HG03135 (cell line): Measurements from ENCODE around the gene ALX4.

ENCODE experiments used
- ATAC-seq: cut with Tn5 transposase; IDR thresholded peaks from one replicate; pipeline ENCODE4 v1.9.1; 2021; ENCODE audit warnings: mild to moderate bottlenecking, moderate library complexity; ENCODE audit not compliant: unreplicated experiment

Gene ALX4

DNA sequence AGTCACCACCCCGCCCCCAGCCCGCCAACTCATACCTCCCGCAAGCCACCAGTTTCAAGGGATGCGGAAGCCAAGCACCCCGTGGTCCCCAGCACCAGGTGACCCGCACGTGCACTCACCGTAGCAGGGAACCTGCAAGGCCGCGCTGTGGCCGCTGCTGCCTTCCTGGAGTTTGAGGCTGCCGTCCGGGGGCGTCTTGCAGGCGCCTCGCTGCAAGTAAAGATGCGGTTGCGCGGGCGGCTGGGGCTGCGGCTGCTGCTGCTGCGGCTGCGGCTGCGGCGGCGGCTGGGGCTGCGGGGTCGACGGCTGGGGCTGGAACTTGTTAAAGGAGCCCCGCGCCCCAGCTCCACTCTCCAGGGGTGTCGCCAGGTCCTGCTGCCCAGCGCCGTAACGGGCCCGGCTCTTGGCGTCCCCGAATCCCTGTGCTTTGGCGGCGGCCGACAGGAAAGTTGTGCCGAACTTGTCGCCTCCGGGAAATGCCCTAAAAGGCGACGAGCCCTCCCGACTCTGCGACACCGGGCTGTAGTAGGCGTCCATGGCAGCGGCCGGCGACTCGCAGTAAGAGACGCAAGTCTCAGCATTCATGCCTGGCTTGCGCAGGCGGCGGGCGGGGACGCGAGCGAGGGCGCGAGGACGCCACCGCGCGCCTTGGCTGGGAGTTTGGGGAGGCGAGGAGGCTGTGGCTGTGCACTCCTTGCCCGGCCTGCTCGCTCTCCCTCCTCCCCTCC, at the start of gene ALX4:
TSS of gene ALX4 (minus strand) at position 662 of the 728 bp plus-strand sequence. CDS start at position 585, 77 bp downstream.
- no peak for ATAC-seq

DNA sequence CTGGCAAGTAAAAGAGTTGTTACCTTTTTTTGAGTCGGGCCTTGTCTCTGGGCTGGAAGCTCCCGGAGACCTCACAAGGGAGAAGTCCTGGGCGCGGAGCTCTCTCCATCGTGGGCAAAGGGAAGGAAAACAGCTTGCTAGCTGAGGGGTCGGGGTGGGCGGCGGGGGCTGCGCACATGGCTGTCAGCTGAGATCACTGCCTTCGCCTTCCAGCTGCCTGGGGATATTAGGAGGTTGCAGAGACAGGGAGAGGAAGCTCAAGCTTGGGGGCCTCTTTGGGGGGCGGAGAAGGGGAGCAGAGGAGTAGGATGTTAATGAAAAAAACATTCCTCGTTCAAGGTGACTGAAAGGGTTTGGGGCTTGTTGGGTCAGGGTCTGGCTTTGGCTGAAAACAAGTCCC, 49.2 kb upstream of the ALX4 start:
- ATAC-seq = no peak

DNA sequence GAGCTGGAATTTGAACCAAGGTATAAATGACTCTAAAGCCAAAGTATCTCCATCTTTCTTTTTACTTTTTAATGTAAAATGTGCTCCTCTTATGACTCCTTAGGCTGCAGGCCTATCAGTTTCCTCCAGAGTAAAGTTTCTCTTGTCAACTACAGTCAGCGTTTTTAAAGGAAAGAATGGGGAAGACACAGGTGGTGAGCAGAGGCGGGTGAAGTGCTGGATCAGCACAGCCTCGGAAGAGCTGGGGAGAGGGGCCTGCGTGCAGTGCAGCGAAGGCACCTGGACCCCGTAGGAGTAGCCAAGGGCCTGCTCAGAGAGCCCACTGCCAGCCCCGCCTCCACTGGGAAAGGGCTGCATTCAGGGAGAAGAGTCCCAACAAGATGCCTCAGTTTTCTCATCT, 48.8 kb upstream of the ALX4 start:
- no peak for ATAC-seq

DNA sequence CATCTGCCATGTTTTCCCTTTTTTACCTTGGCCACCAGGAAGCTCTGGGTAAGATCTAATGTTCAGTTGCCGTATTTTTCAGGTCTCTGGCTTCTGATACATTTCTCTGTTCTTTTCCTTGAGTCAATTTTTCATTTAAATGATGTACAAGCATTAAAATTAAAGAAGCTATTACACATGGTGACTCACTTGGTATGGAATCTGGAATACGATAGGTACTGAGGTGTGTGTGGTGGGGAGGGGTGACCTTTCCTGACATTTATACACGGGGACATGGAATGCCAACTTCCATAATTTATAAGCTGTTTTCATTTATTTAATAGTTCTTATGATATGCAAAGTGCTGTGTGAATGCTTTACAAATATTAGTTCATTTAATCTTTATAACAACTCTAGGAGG, 47.8 kb upstream of the ALX4 start:
- no peak for ATAC-seq

DNA sequence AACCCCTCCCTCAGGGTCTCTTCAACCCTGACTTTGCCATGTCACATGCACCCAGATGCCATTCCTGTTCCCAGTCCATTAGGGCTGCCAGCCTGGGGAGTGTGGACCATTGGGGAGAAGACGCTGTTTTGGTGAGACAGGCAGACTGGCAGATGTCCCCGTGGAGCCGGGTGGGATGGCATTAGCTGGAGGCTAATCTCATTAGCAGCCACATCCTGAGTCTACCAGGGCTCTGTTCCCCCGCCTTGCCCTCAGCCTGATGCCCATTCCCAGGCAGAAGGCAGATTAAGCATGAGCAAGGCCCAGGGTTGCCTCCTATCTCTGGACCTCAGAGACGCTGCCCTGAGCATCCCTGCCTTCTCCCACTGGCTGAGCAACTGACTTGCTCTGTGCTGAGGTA, 46.4 kb upstream of the ALX4 start:
- no peak for ATAC-seq

DNA sequence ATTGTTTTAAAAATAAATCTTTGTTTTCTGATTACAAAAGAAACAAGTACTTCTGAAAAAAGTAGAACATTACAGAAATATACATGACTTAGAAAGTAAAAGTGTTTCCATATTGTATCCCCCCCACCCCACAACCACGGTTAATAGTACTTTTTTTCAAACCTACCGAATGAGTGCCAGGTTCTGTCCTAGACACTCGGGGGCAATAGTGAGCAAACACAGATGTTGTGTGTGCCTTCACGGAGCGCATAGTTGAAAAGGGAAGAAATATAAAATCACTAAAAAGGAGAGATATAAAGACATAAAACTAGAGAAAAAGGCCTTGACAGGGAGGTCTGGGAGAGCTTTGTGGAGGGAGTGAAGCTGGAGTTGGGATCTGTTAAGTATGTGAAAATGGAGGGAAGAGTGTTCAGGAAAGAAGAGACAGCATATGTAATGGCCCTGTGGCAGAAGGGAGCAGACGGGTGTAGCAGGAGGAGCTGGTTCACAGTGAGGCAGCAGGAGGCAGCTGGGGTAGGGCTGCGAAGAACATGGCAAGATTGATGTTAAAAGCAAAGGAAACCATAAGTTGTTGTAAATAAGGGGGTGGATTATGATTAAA, 42.1 kb upstream of the ALX4 start:
- no peak for ATAC-seq

DNA sequence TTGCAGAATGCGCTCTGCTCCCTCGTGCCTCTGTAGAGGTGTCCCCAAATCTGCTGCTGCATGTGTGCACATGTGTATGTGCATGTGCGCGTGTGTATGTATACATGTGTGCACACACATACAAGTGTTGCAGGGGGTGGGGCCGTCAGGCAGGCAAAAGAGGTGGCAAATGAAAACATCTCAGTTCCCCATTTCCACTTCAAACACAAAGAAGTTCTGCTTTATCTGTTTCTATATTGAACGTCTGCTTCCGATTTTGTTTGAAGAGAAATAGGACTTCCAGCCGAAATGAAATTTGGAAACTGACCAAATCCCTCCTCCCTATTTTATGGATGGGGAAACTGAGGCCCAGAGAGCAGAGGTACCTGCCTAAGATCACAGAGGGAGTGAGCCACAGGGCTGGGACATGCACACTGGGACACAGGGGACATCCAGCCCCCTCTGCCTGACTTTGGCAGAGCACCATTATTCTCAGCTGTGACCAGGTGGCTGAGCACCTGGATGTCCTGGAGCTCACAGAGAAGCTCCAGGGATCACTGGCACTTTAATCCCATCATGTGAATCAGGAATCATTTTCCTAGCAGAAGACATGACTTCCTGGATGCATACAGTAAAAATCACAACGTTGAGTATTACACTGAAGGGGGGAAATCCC, 41.2 kb upstream of the ALX4 start:
- peak; percentile 77 for ATAC-seq

DNA sequence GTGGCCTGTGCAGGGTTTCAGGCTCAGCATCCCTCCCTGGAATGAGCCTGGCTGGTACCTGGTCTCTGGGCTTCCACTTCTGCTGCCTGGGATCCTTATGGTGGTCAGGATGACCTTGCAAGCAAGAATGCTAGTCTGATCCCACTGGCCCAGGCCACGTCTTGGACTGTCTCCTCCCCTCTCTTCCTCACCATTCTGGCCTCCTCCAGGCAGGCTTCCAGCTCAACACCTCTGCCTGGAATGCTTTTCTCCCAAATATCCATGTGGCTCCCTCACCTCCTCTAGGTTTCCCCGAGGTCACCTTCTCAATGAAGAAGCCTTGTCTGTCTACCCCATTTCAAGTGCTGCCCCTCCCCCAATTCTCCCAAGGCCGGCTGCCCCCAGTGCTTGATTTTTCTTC, 39.4 kb upstream of the ALX4 start:
- ATAC-seq = no peak

DNA sequence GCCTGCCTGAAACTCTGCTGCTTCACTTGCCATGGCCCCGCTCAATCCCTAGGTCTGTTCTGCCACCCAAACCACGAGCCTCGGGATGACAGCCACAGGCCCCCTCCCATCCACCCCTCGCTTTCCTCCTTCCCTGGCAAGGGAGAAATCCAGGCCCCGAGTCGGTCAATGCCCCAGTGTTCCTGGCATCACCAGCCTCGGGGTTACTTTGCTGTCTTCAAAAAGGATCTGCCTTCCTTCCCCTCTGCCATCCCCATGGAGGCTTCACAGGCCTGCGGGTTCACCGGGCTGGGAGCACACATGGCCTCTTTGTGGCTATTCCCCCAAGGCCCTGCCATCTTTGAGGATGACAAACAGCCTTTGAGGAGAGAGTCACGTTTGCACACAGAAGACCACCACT, 38.8 kb upstream of the ALX4 start:
- ATAC-seq = no peak

DNA sequence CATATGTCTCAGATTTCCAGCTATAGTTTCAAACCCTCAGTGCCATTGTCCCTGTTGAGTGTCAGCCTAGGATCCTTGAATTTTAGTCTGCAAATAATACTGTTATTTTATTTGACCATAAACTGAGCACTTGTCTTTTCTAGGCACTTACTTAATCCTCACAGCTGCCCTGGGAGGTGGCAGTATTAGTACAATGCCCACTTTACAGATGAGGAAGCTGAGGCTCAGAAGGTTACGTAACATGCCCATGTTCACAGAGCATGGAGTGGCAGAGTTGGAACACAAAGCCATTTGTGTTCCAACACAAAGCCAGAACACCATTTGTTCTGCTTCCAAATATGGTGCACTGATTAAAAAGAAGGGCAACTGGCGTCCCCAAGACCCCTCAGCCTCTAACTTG, 38.2 kb upstream of the ALX4 start:
- ATAC-seq = no peak

DNA sequence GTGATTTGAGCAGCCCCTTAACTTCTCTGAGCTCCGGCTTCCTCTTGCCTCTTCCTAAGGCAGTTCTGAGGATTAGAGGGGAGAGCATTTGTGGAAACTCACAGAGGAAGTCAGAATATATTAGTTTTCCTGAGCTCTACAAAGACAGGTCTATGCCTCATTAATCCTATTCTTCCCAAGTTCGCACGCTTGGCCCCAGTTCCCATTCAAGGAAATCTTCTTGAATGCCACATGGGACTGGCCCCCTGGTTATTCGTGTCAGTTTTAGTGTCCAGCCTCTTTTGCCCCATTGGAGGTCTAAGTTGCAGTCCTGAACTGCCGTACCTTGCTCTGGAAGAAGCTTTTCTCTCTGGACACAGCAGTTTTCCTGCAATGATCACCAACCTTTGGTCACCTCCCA, 37.6 kb upstream of the ALX4 start:
- no peak for ATAC-seq

DNA sequence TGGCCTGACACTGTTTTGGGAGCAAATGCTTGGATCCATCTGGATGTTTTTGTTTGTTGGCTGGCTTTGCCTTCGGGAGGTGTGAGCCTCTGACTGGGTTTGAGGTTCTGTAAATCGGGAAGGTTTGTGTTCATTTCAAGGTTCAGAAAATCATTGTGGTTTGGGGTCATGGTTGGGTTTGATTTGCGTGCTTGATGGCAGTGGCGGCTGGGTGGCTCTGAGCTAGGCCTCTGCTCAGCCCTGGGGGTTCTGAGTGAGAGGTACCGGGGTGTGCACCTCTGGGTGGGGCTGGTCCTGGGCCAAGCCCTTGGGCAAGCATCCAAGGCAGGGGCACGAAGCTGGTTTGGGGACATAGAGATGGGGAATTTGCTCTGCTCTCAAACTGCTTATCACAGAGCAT, 37.0 kb upstream of the ALX4 start:
- ATAC-seq = no peak

DNA sequence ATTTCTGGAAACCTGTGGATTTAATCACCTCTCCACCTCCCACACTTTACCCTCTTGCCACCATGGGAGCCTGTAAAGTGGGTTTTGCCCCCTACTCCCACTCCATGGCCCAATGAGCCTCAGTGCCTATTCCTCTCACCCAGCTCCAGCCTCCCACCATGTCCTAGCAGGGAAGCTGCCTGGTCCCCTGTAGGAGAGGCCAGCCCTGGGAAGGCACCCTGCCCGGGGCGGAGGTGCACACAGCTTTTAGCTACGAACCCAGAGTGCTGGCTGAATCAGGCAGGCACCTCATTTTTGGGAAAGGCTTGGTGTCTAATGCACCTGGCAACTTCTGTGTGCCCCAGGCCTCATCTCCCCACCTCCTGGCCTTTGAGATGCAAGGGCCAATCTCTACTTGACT, 35.8 kb upstream of the ALX4 start:
- ATAC-seq = no peak

DNA sequence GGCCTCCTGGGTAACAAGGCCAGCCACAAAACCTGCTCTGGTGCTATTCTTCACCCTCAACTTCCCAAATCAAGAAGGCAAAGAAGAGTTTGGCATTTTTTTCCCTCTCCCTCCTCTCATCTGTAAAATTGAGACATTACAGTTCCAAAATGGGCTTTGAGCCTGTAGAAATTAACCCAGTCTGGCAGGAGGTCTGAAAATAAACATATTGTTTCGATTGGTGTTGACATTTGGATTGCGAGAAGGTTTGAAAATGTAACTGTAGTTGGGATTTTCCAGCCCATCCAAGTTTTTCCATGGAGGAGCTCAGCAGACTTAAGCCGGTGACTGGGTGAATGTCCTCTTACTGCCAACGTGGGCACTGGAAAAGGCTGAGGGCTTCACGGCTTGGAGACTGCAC, 35.0 kb upstream of the ALX4 start:
- ATAC-seq = no peak

DNA sequence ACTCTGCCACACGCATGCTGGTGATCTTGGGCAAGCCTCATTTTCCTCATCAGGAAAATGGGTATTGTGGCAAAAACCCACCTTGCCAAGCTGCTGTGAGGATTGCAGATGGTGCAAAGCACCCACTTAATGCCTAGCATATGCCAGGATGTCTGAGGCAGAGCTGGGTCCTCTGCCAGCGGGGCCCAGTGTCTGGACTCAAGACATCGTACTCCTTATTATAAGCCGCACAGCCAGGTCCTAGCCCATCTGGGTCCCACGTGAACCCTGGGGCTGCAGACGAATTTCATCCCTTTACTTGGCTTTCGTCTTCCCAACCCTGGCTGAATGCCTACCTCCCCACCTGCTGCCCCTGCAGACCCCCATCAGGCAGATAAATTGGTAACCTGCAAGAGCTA, 34.5 kb upstream of the ALX4 start:
- ATAC-seq = no peak

DNA sequence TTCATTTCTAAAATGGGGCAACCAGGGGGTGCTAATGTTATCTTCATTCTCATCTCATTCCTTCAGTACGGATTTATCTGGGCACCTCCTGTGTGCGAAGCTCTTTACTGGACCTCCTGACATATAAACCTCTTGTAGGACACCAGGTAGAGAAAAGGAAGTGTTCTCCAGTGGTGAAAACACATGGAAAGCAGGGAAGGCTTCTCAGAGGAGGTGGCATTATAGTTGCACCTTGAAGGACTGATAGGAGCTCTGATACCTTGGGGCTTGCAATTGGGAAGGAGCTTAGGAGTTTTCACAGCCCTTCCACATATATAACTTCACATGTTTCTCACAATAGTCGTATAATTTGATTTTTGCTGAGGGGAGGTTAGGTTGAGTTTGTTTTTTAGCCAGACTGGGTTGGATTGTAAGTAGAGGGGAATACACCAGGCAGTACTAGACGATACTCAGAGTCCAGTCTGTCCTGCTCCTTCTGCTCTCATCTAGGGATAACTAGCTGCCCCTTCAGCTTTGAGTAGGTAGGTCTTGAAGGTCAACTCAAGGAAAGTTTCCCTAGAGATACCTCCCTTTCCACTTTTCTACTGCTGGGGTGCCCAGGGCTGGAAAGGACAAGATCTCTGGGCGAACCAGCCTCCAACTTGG, 34.0 kb upstream of the ALX4 start:
- no peak for ATAC-seq

DNA sequence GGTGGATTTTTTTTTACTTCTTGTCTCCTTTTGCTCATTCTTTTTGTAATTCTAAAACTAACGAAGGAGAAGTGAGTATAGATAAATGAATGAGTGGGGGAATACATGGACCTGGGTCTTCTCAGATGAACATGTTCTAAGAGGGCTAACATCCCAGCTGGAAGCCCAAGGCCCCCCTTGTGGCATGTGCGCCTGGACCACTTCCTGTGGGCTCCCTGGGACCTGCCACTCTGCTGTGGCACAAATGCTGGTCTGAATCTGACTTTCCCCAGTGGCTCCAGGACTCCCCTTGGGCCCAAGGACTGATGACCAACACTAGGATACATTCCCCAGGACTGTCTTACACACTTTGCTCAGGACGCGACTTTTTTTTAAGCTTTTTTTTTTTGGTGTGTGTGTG, 32.7 kb upstream of the ALX4 start:
- ATAC-seq = no peak

DNA sequence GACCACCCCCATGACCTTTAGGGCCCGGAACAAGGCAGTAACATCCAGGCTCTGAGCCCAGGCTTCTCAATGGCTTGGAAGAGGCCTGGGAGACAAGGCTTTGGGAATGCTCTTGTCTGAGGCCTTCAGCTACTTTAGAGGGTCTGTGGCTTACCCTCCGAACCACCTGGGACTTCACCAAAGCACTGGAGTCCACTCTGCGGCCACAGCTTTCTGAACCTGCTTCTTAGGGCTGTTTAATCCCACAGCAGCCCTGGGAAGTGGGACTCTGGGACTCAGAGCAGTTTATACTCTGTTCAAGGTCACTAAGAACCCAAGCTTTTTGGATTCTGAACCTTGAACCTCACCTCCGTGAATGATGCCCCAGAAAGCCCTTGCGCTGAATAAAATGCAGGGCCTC, 30.7 kb upstream of the ALX4 start:
- no peak for ATAC-seq

DNA sequence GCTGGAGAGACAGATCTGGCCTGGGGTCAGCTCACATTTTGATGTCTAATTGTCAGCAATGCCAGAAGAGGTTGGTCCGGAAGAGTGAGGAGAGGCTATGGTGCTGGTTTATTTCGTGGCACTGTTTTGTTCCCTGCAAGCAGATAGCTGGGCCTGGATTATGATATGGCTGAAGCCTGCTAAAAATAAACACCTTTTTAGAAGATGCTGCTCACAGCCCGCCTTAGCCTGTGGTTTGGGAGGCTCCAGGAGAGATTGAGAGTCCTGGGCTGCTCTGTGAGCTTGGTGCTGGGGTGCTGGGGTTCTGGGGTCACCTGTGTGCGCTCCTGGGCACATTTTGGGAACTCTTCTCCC, 29.6 kb upstream of the ALX4 start:
- no peak for ATAC-seq

DNA sequence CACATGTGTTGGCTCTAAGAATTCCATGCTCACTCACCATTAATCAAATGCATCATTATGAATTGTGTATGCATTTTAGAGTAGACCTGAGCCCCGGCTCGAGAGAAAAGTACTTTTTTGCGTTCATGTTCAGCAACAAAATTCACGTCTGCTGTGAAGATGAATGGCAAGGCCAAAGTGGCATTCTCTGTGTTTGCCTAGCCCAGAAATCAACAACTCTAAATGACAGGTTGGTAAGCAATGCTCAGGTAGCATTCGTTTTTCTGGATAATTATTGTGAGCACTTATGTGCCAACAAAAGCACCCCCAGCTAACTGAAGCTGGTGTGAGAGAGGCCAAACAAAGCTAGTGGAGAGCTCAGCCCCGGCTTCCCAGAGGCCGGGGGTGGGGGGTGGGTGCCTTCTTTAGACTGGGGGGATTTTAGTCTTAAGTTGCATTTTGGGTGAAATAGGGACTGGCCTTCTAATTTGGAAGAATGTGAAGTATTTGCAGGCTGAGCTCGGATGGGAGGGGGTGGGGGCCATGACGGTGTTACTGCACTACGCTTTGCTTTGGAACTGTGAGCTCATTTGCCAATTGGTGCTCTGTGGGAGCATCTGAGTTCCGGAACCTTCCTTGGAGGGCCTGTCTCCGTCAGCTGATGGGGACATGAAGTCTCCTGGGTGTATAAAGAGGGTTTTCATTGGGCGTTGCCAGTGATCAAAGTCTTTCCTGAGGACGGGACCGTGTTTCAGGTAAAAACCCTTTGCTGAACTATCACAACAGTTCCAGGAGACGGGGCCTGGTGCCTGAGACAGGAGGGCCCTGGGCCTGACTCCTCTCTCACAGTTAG, 29.0 kb upstream of the ALX4 start:
- ATAC-seq = no peak

DNA sequence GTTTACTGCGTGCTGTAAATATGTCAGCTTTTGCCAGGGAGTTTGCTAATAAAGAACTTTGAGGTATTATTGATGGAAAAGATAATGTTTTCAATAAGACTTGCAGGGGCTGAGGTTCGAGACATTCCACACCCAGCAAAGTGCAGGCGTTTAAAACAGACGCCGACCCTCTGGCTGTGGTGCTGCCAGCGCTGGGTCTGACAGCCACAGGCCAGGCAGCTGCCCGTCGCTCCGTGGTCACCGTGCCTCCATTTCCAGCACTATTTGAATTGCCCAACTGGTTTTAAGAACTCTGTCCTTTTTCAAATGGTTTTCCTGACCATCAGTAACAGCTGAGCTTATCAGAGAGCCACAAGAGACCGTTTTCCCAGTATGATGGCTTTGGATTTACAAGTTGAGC, 28.1 kb upstream of the ALX4 start:
- no peak for ATAC-seq
